Natural killer cell treated with Interleukin-12 subunit alpha and Interleukin-12 subunit beta and Interleukin-15 and Interleukin-18, amount 100 ng/mL, for 72 hours (primary cell): Measurements from ENCODE around the gene FNDC1. TPM values are rescaled to one million over a fixed set of nuclear protein-coding genes. Genes with fewer than 3 reads are reported as not detected.
A peak's percentile ranks its signal among the peaks of the same experiment; 100 is the strongest.

Experiments
- ATAC-seq, 2 donors: fragments of 150-1000 bp; cut with Tn5 transposase in 1 of 2; sonication (Bioruptor Pico), chemical (Tn5 transposase) in 1 of 2; 2 replicates each; pipeline ENCODE4 v1.10.0; 2021
- DNase-seq: peaks from one replicate; pipeline ENCODE4 v3.0.0; 2022; ENCODE audit warnings: low spot score
- H3K27ac Mint-ChIP-seq, 2 donors: 1 replicate in 1 of 2; 2 replicates in 1 of 2; pipeline ENCODE4 v1.8.0; 2022; ENCODE audit warnings: mixed read lengths in 2 of 2, mild to moderate bottlenecking in 1 of 2, moderate library complexity in 1 of 2
- H3K27me3 Mint-ChIP-seq, 2 donors: 1 replicate in 1 of 2; 2 replicates in 1 of 2; pipeline ENCODE4 v1.8.0; 2022; ENCODE audit warnings: mixed read lengths in 2 of 2
- H3K36me3 Mint-ChIP-seq: one replicate; pipeline ENCODE4 v1.8.0; 2022; ENCODE audit warnings: mixed read lengths
- H3K4me1 Mint-ChIP-seq, 2 donors: 1 replicate in 1 of 2; 2 replicates in 1 of 2; pipeline ENCODE4 v1.8.0; 2022; ENCODE audit warnings: low read depth in 2 of 2, mixed read lengths in 2 of 2, mild to moderate bottlenecking in 1 of 2
- H3K4me3 Mint-ChIP-seq: one replicate; pipeline ENCODE4 v1.8.0; 2022; ENCODE audit warnings: mixed read lengths
- H3K9me3 Mint-ChIP-seq: 2 replicates; pipeline ENCODE4 v1.8.0; 2022; ENCODE audit warnings: mixed read lengths
- total RNA-seq, 2 donors: library from RNA; stranded (reverse); gene quantifications; one replicate each; pipeline ENCODE4 v1.2.3, GENCODE V29; 2022

FNDC1 gene
- total RNA-seq, 2 donors from 2014 or later, result not detected

DNA sequence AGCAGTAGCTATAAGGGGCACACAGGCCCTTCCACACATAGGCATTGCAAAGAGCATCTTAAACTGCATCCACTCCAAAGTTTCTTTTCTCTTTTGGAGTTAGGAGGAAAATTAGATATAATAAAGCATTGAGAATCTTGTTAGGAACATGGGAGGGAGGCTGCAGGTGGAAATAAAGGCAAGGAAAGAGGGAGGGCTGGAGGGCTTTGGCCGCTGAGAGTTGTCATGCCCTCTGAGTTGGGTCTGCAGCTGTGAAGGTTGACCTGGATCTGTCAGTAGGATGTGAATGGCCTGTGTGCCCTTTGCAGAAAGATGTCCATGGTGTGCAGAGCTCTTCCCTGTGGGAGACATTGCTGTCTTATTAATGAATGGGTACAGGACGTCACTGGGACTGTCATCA lies 134.0 kb downstream of the FNDC1 start:
- no peak for ATAC-seq
- no peaks in the 10 kb centered on the region for H3K4me1 Mint-ChIP-seq

DNA sequence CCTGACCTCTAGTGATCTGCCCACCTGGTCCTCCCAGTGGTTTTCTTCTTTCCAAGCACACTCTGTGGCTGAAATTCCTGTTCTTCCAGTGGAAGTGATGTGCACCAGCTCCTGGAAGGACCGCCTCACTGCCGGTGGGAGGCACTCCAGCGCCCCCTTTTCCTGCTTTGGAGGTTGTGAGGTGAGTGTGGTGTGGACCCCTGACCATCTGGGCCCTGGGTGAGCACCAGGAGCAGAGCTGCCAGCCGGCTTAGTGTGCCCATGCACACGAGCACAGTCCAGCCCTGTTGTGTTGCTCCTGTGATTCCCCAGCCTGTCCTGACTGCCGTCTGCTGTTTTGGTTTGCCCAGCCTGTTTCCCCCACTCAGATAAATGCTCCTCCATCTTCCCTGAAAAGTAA lies 134.6 kb downstream of the FNDC1 start:
- H3K4me3 Mint-ChIP-seq, result no peak overlapping the region
- peaks cover 16 to 35% of the 10 kb centered on the region in 2 donors for H3K27me3 Mint-ChIP-seq
- no peak for DNase-seq

More for the DNA sequence above, 134.0 kb downstream of the FNDC1 start:
- no peak overlapping the region for H3K27ac Mint-ChIP-seq
- H3K9me3 Mint-ChIP-seq, result no peaks in the 10 kb centered on the region
- no peak for DNase-seq
- H3K27me3 Mint-ChIP-seq, result peaks cover 17 to 40% of the 10 kb centered on the region in 2 donors
- H3K36me3 Mint-ChIP-seq, result no peaks in the 10 kb centered on the region
- no peak overlapping the region for H3K4me3 Mint-ChIP-seq

GRCh38 chr6:159304641-159305040 lies 135.4 kb downstream of the FNDC1 start:
- Mint-ChIP-seq H3K27ac (no peak overlapping the region), H3K9me3 (no peaks in the 10 kb centered on the region), H3K36me3 (no peaks in the 10 kb centered on the region), H3K27me3 (peaks cover 11 to 29% of the 10 kb centered on the region in 2 donors), H3K4me1 (no peaks in the 10 kb centered on the region), H3K4me3 (no peak overlapping the region)
- no peak for ATAC-seq
- DNase-seq, result no peak

More for the DNA sequence above, 134.6 kb downstream of the FNDC1 start:
- ATAC-seq, result no peak
- H3K27ac Mint-ChIP-seq, result no peak overlapping the region
- no peaks in the 10 kb centered on the region for H3K4me1 Mint-ChIP-seq
- H3K9me3 Mint-ChIP-seq, result no peaks in the 10 kb centered on the region
- H3K36me3 Mint-ChIP-seq, result no peaks in the 10 kb centered on the region

GRCh38 chr6:159305159-159305558 lies 136.0 kb downstream of the FNDC1 start:
- ATAC-seq, result no peak
- Mint-ChIP-seq H3K9me3 (no peaks in the 10 kb centered on the region), H3K27ac (no peak overlapping the region), H3K36me3 (no peaks in the 10 kb centered on the region), H3K27me3 (peaks cover 11 to 29% of the 10 kb centered on the region in 2 donors), H3K4me3 (no peak overlapping the region), H3K4me1 (no peaks in the 10 kb centered on the region)
- DNase-seq, result no peak

DNA sequence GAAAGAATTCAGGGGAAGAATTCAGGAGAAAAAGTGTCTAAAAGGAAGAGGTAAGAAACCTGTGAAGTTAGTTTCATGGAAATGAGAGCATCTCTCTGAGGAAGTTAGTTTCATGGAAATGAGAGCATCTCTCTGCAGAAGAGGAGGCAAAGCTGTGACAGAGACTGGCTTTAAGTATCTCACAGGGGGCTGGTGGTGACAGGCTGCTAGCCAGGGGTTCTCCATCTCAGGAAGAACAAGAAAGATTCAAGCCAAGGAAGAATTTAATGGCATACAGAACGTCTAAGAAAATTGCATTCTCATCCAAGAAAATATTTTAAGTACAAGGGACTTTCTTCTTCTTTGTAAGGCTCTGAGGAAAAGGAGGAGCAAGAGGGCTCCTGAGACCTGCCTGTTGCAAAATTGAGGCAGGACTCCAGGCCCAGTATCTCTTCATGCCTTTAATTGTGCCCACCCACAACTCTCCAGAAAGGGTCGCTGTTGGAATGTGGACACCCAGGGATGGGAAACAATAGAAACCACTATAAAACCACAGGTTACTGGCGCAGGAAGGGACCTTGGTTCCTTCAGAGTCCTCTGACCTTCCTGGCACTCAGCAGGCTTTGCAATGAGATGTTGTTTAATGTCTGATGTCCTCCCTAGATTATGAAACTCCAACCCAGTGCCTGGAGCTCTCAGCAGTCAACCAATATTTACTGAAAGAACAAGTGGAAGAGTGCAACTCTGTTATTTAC lies 136.8 kb downstream of the FNDC1 start:
- Mint-ChIP-seq H3K4me3 (no peak overlapping the region), H3K27ac (no peak overlapping the region), H3K9me3 (no peaks in the 10 kb centered on the region), H3K27me3 (peaks cover 11 to 34% of the 10 kb centered on the region in 2 donors), H3K36me3 (no peaks in the 10 kb centered on the region), H3K4me1 (no peaks in the 10 kb centered on the region)
- DNase-seq (no peak), ATAC-seq (no peak)

GRCh38 chr6:159307246-159307790 lies 138.1 kb downstream of the FNDC1 start:
- DNase-seq (no peak), ATAC-seq (no peak)
- Mint-ChIP-seq H3K4me3 (no peak overlapping the region), H3K9me3 (no peaks in the 10 kb centered on the region), H3K27me3 (peaks cover 9 to 29% of the 10 kb centered on the region in 2 donors), H3K27ac (no peak overlapping the region), H3K4me1 (no peaks in the 10 kb centered on the region), H3K36me3 (no peaks in the 10 kb centered on the region)

DNA sequence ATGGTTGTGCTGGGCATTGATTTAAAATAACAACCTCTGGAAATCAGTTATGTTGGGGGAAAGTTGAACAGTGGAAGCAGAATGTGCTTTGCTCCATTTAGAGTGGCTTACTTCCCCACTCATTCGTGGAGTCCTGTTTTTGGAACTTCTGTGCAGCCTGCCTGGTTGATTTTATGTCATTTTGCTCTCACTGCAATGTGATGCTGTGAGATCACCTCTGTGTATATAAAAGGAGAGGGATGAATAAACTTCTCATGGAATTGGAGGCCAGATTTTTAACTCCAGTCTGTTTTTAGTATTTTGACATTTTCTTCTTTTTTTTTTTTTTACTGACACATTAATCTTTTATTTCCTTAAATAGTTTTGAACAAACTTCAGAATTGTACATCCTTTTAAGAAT lies 139.0 kb downstream of the FNDC1 start:
- Mint-ChIP-seq H3K27me3 (peaks cover 9 to 29% of the 10 kb centered on the region in 2 donors), H3K4me3 (no peak overlapping the region), H3K36me3 (no peaks in the 10 kb centered on the region), H3K27ac (no peak overlapping the region), H3K4me1 (no peaks in the 10 kb centered on the region), H3K9me3 (no peaks in the 10 kb centered on the region)
- DNase-seq, result no peak
- no peak for ATAC-seq

DNA sequence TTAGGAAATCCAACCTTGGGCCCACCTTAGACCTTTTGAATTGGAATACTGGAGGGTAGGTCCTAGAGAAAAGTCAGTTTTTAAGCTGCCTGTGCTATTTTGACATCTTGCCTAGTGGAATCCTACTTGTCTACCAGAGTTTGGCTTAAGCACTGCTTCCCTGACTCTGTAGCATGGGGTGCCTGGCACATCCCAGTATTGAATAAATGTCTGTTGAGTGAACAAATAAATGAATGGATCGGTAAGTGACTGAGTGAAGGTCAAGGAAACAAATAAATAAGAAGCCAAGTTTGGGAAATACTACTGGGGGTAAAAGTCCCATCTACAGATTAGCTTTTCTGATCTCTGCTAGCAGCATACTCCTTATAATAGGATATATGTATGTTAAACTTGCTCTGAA lies 140.5 kb downstream of the FNDC1 start:
- no peak for DNase-seq
- Mint-ChIP-seq H3K36me3 (no peaks in the 10 kb centered on the region), H3K27me3 (peaks cover 5 to 21% of the 10 kb centered on the region in 2 donors)

GRCh38 chr6:159311618-159312017 lies 142.4 kb downstream of the FNDC1 start:
- Mint-ChIP-seq H3K36me3 (no peaks in the 10 kb centered on the region), H3K4me1 (no peaks in the 10 kb centered on the region), H3K9me3 (no peaks in the 10 kb centered on the region), H3K4me3 (no peak overlapping the region), H3K27ac (no peak overlapping the region), H3K27me3 (peaks cover 5 to 7% of the 10 kb centered on the region in 2 donors)
- ATAC-seq (no peak), DNase-seq (no peak)

More for the DNA sequence above, 140.5 kb downstream of the FNDC1 start:
- Mint-ChIP-seq H3K9me3 (no peaks in the 10 kb centered on the region), H3K4me3 (no peak overlapping the region), H3K27ac (no peak overlapping the region), H3K4me1 (no peaks in the 10 kb centered on the region)
- no peak for ATAC-seq

GRCh38 chr6:159312206-159312605 lies 143.0 kb downstream of the FNDC1 start:
- ATAC-seq (no peak), DNase-seq (no peak)
- Mint-ChIP-seq H3K4me3 (no peak overlapping the region), H3K36me3 (no peaks in the 10 kb centered on the region), H3K4me1 (no peaks in the 10 kb centered on the region), H3K27ac (no peak overlapping the region), H3K27me3 (peaks cover 10 to 11% of the 10 kb centered on the region in 2 donors), H3K9me3 (no peaks in the 10 kb centered on the region)

DNA sequence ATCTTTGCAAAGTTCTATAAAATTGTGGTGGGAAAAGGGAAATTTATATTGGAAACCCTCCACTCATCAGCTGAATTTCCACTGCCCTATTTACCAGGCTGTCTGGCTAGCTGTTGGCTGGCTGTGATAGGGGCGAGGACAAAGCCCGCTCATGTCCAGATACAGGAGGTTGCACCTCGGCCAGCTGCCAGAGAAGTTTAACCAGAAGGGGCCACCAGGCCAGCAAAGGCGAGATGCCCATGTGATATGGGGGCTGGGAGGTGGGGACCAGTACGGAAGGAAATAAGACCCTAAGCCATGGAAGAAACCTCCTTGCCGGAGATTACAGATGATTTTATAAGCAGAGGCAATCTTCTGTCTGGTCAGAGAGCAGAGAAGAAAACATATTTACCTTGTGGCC lies 143.8 kb downstream of the FNDC1 start:
- H3K27ac Mint-ChIP-seq, result no peak overlapping the region
- peaks cover 12 to 17% of the 10 kb centered on the region in 2 donors for H3K27me3 Mint-ChIP-seq
- no peaks in the 10 kb centered on the region for H3K9me3 Mint-ChIP-seq
- no peak for ATAC-seq
- no peaks in the 10 kb centered on the region for H3K4me1 Mint-ChIP-seq
- H3K4me3 Mint-ChIP-seq, result no peak overlapping the region
- no peaks in the 10 kb centered on the region for H3K36me3 Mint-ChIP-seq
- DNase-seq, result no peak

DNA sequence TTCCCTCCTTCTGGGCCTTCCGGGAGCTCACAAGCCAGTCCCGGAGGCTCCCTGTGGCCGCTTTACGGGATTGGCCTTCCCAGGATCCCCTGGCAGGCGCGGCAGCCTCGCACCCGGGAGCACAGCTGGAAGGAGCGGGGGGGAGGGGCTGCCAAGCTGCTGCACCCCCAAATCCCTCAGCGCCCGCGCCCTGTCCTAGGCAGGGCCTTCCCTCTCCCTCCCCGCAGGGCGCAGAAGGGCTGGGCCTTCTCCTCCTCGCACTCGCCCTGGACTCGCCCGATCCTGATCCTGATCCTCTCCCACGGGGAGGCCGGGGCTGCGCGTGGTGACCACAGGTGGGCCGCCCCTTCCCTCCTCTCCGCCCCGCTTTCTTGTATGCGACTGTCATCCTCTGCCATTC lies 146.4 kb downstream of the FNDC1 start:
- Mint-ChIP-seq H3K9me3 (no peaks in the 10 kb centered on the region), H3K4me1 (peaks cover 0 to 3% of the 10 kb centered on the region in 2 donors), H3K27ac (no peak overlapping the region), H3K4me3 (no peak overlapping the region), H3K27me3 (peaks cover 22 to 32% of the 10 kb centered on the region in 2 donors), H3K36me3 (no peaks in the 10 kb centered on the region)
- DNase-seq (no peak), ATAC-seq (no peak)

DNA sequence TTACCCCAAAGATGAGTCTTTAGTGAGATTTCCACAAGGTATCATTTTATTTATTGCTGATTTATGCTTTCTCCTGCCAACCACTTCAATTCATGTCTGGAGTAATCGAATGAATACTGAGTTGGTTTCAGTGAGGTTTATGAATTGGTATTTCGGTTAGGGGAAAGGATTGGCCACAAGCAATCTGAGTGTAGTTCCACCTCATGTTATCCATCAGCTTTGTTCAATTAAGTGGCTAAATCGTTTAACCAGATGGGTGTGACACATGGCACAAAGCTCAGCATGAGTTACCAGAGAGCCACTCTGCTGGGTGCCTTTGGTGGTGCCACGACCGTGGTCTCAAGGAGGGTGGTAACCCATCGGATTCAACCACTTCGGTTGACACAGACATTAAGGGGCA lies 148.2 kb downstream of the FNDC1 start:
- no peak for DNase-seq
- peak; percentile 29 to 40 for ATAC-seq
- H3K9me3 Mint-ChIP-seq, result no peaks in the 10 kb centered on the region
- H3K27me3 Mint-ChIP-seq, result peaks cover 22 to 35% of the 10 kb centered on the region in 2 donors
- no peak overlapping the region for H3K4me3 Mint-ChIP-seq
- H3K4me1 Mint-ChIP-seq, result peaks cover 0 to 3% of the 10 kb centered on the region in 2 donors
- H3K27ac Mint-ChIP-seq, result no peak overlapping the region
- no peaks in the 10 kb centered on the region for H3K36me3 Mint-ChIP-seq

DNA sequence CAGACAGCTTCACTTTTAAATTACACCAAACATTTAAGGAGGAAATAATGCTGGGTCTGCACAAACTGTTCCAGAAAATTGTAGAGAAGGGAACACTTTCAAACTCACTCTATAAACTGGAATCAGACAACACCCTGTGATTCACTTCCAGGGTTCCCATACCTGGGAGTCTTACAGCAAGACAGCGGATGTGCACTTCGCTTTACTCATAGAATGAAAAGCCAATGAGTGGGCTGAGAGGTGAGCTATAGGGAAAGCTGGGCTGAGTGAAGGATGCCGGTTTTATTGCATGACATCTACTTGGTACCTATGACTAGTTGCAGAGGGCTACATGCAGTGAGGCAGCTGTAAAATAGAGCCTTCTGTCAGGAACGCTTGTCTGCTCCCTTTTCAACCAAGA lies 152.1 kb downstream of the FNDC1 start:
- H3K27ac Mint-ChIP-seq, result no peak overlapping the region
- no peaks in the 10 kb centered on the region for H3K9me3 Mint-ChIP-seq
- no peaks in the 10 kb centered on the region for H3K36me3 Mint-ChIP-seq
- H3K4me1 Mint-ChIP-seq, result peaks cover 0 to 3% of the 10 kb centered on the region in 2 donors
- ATAC-seq (no peak), DNase-seq (no peak)
- H3K4me3 Mint-ChIP-seq, result no peak overlapping the region
- H3K27me3 Mint-ChIP-seq, result peaks cover 20 to 35% of the 10 kb centered on the region in 2 donors
